T-helper 22 cell (primary cell): ENCODE results near the gene CHD1L.
"Not testable (repeated sequence)": the region's sequence is repeated elsewhere in the genome, so short reads cannot be mapped to it uniquely, and the experiment has no call there.

Experiments used
- DNase-seq: peaks from one replicate; pipeline ENCODE4 v3.0.0-alpha.2; 2020; ENCODE audit warnings: low read depth

Gene CHD1L

GRCh38 chr1:147242449-147243227 is at the start of gene CHD1L:
CHD1L (plus strand) TSS chr1:147242684; CDS start chr1:147242704, 20 bp downstream.
- peak; percentile 80 for DNase-seq

GRCh38 chr1:147197324-147197723 is 45.2 kb upstream of the CHD1L start:
- DNase-seq: not testable (repeated sequence)

DNA sequence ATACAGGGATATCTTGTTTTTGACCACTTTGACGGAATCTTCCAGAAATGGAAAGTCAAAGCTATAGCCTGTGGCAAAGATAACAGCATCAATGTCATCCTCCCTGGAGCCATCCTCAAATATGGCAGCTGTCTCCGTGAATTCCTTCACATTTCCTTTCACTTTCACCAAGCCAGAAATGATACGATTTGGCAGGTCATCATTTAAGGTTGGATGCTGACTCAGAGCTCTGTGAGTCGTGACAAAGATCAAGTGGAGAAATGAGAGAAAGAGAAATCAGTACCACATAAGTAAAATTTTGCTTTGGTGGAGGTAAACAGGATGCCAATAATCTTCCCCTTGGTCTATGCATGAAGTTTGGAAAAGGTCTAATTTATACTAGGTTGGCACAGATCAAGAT is 41.2 kb upstream of the CHD1L start:
- DNase-seq: no peak

DNA sequence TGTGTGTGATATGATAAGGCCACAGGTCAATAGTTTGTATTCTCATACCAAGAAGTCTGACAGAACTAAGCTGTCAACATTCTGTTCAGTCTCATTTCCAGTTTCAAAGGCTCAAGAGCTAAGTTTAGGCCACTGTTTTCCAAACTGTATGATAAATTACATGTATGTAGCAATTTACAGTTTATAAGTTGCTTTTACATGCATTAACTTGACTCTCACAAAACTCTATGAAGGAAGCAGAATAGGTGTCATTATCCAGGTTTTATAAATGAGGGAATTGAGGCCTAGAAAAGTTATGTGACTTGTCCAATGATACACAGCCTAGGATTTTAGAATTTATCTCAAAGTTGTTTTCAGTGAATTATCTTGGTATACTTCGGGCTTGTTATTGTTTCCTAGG is 40.7 kb upstream of the CHD1L start:
- no peak for DNase-seq

- no peak for DNase-seq
Observed at GRCh38 chr1:147202576-147202975, 39.9 kb upstream of the CHD1L start.

DNA sequence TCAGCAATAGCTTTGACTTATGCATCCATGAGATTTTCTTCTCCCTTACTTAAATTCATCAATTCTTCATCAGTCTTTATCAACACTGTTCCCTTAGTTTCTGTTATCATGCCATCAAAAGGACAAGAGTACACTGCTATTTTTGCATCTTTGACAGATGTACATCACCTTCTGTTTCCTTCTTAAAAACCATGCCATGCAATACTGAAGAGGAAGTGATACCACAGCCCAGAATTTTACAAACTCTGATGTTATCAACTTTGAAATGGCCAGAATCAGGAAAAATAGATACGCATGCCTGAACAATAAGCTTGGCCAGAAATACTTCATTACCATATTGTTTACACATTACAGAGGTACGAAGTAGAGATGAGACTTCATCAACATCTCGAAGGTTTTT is 38.4 kb upstream of the CHD1L start:
- no peak for DNase-seq

DNA sequence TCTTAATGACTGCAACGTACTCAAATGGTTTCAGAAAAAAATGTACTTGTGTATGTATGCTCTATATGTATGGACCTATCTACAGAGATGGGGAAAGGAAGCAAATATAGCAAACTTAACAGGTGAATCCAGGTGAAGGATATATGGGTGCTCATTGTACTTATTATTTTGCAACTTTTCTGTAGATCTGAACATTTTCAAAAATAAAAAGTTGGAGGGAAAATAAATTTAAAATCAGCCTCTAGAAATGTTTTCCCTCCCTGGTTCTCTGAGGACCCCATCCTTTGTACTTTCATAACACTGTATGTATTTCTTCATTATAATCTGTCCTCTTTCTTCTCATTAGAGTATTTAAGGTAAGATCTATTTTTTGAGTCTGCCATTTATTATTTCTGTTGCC is 35.3 kb upstream of the CHD1L start:
- DNase-seq: no peak

DNA sequence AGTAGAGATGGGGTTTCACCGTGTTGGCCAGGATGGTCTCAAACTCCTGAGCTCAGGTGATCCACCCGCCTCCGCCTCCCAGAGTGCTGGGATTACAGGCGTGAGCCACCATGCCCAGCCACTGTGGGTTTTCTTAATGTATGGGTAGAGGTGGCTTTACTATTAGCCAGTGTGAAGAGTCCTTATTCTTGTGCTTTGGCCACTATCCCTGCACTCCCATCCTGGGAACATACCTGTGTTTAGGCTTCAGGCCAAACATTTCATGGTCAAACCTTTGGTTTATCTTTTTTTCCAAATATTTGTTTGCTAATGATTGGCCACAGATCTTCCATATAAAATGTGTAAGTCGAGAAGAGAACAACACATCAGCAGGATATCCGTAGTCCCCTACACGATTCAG is 33.9 kb upstream of the CHD1L start:
- DNase-seq: no peak

GRCh38 chr1:147209825-147210821 is 32.4 kb upstream of the CHD1L start:
- no peak for DNase-seq

DNA sequence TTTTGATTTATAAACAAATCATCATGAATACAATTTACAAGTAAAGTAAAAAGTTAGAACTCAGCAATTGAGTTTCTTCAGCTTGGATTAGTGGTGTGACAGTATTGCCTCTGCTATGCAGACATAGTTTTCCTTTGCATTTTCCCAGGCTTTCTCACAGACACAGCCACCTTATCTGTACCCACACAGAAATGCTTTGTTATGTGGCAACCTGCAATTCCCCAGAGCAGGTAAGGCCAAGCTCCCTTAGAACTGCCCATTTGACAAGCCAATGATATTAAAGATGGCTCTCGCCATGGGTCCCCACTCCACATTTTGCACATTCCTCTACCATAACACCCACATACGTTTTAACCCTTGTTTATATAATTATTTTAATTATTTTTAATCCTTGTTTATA is 31.5 kb upstream of the CHD1L start:
- DNase-seq: no peak

GRCh38 chr1:147211577-147211976 is 30.9 kb upstream of the CHD1L start:
- DNase-seq: no peak

DNA sequence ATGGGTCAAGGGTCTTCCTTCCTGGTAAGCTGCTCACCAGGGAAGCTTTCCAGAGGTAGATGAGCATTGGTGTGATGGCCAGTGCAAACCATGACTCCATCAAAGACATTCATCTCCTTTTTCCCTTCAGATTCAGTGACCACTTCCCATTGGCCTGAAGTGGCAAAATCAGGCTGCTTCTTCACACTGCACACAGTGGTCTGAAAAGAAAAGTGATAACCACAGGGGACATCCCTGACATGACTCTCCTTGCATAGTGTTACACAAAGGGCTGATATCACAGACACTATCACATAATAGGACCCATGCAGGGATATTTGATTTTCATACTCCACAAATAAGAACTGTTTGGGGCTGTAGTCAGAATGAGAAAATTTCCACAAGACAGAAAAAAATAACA is 29.2 kb upstream of the CHD1L start:
- no peak for DNase-seq

- no peak for DNase-seq
Observed at GRCh38 chr1:147214325-147214724, 28.2 kb upstream of the CHD1L start.

GRCh38 chr1:147214842-147215539 is 27.5 kb upstream of the CHD1L start:
- no peak for DNase-seq

DNA sequence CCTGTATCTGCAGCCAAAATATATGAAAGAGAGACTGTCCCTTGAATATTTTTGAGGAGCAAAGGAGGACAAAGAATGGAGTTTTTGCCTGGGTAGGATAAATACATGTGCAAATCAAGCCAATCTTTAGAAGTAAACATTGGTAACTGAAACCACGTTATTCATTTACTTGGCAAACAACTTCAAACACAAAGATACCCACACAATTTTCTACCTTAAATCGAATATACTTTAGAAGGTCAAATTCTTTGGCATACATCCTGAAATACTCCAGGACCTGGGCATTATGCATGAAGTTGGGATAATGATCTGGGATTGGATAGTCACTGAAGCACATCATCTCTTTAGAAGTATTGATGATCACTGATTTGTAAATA is 27.0 kb upstream of the CHD1L start:
- DNase-seq: no peak

DNA sequence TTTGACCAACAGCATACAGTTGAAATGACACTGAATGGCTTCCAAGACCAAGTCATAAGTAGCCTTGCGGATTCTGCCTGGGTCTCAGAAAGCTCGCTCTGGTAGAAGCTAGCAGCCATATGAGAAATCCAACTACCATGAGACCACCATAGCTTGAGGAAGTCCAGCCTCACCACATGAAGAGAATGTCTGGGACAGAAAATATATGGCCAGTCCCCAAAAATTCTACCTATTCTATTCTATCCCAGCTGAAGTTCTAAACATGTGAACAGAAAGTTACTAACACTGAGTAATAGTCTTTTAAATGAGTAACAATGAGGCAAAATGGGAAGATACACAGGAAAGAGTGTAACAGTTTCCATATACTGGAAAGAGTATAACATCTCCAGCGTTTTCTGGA is 26.4 kb upstream of the CHD1L start:
- no peak for DNase-seq

- no peak for DNase-seq
Observed at GRCh38 chr1:147217141-147217540, 25.3 kb upstream of the CHD1L start.

DNA sequence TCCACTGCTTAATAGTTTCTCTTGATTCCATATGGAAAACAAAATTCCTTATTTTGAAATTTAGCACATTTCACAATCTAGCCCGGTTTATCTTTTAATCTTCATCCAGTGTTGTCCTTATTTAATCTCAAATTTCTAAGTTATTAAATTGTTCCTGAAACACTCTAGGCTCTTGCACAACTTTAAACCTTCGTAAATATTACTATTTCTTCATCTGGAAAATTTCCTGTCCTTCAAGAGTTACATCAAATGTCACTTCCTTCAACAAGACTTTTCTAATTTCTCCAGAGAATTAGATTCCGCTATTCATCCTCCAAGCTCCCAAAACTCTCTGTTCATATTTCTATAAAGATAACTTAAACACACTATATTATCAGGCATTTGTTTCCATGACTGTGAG is 23.9 kb upstream of the CHD1L start:
- DNase-seq: no peak

DNA sequence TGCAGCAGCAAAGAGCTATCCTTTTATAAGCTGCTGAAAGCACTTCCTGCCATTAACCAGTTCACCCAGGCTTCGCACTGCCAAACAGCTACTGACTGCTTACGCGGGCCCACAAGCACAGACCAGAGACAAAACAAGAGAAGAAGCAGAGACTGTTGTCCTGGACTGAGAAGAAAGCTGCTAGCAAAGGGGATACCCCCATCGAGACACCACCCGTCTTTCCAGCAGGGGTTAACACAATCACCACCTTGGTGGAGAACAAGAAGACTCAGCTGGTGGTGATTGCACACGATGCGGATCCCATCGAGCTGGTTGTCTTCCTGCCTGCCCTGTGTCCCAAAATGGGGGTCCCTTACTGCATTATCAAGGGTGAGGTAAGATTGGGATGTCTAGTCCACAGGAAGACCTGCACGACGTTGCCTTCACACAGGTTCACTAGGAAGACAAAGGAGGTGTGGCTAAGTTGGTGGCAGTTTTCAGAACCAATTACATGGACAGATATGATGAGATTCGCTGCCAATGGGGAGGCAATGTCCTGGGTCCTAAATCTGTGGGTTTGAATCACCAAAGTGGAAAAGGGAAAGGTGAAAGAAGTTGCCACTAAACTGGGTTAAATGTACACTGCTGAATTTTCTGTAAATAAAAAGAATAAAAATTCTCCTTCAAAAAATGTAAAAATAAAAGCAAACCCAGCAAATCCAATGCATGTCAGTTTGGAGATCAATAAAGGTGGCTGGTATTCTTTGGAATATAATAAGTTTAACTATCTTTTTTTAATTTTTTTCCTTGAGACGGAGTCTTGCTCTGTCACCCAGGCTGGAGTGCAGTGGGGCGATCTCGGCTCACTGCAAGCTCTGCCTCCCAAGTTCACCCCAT is 18.5 kb upstream of the CHD1L start:
- DNase-seq: no peak

DNA sequence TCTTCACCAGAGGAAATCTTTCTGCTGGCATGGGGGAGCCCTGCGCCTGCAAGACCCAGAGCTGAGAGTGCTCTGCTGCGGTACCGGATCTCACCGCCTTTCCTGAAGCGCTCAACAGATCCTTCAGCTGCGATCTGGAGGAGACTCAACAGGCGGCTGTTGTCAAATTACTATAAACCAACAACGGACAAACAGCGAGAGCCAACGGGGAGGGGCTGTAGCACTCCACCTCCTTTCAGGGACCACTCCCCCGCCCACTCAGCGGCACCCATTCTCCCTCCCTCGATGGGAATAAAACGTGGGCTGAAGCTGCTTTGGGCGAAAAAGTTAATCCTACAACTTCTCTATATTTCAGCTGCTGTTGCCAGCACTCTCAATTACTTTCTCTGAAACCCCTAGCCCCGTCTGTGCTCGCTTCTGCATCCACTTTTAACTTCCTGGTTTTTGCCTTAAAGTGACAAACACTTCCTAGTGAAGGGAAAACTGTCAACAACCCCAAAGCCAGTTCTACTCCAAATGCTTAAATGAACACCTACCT is 17.2 kb upstream of the CHD1L start, which contains the start of gene FMO5:
Gene FMO5, minus strand, starts transcription at position 147 of the 538 bp plus-strand sequence. CDS start 310 bp downstream, outside the sequence.
- DNase-seq: peak; percentile 36

DNA sequence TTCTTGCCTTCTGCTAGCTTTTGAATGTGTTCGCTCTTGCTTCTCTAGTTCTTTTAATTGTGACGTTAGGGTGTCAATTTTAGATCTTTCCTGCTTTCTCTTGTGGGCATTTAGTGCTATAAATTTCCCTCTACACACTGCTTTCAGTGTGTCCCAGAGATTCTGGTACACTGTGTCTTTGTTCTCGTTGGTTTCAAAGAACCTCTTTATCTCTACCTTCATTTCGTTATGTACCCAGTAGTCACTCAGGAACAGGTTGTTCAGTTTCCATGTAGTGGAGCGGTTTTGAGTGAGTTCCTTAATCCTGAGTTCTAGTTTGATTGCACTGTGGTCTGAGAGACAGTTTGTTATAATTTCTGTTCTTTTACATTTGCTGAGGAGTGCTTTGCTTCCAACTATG is 11.5 kb upstream of the CHD1L start:
- not testable (repeated sequence) for DNase-seq
